Suprapubic skin (tissue), 4 donors: Measurements from ENCODE around the gene TBC1D22A. TPM values are rescaled to one million over a fixed set of nuclear protein-coding genes. Genes with fewer than 3 reads are reported as not detected.
"Not testable (repeated sequence)": the region's sequence is repeated elsewhere in the genome, so short reads cannot be mapped to it uniquely, and the experiment has no call there.

Experiments
- DNase-seq, 2 donors: peaks; one replicate each; pipeline ENCODE4 v3.0.0-alpha.2; 2019; ENCODE audit warnings: low spot score in 2 of 2
- H3K27ac ChIP-seq: fragments of 200-600 bp; sonication (generic); one replicate; pipeline ENCODE4 v1.5.1; 2019
- H3K27me3 ChIP-seq: fragments of 200-600 bp; sonication (generic); one replicate; pipeline ENCODE4 v1.5.1; 2019
- H3K36me3 ChIP-seq: fragments of 200-600 bp; sonication (generic); one replicate; pipeline ENCODE4 v1.5.1; 2019
- H3K4me1 ChIP-seq: fragments of 200-600 bp; sonication (generic); one replicate; pipeline ENCODE4 v1.5.1; 2019
- H3K4me3 ChIP-seq: fragments of 200-600 bp; sonication (generic); one replicate; pipeline ENCODE4 v1.5.1; 2019; ENCODE audit warnings: mild to moderate bottlenecking
- H3K9me3 ChIP-seq: fragments of 200-600 bp; sonication (generic); one replicate; pipeline ENCODE4 v1.5.1; 2019
- EP300 ChIP-seq: sonication (generic); formaldehyde crosslinking; IDR thresholded peaks from one replicate; pipeline ENCODE4 v1.6.1; 2017; ENCODE audit warnings: antibody characterized with exemption
- POLR2A ChIP-seq, 2 donors: fragments of 450-650 bp; IDR thresholded peaks; one replicate each; pipeline ENCODE4 v1.6.1; 2017; ENCODE audit warnings: antibody characterized with exemption in 2 of 2, mild to moderate bottlenecking in 2 of 2, moderate library complexity in 2 of 2
- POLR2AphosphoS5 ChIP-seq, 3 donors: sonication (generic); formaldehyde crosslinking; IDR thresholded peaks; one replicate each; pipeline ENCODE4 v1.6.1; 2017; ENCODE audit warnings: antibody characterized with exemption in 3 of 3
- WGBS: methylation state at CpG from one replicate; pipeline ENCODE4 v1.1.5; 2018; 5-methylcytosine and 5-hydroxymethylcytosine counted together
- total RNA-seq, 4 donors: library from RNA; depleted of rRNA; stranded (reverse); fragments of >200 nt; gene quantifications; one replicate each; pipeline ENCODE4 v1.1.0, GENCODE V29; 2016
- TF ChIP-seq, protein P1 (sequence below), 2 donors: fragments of 200-600 bp in 1 of 2; fragments of 450-650 bp in 1 of 2; sonication (generic) in 1 of 2; IDR thresholded peaks; one replicate each; pipeline ENCODE4 v1.5.1; 2016 to 2019; ENCODE audit warnings: antibody characterized with exemption in 2 of 2, mild to moderate bottlenecking in 1 of 2, moderate library complexity in 1 of 2

Gene TBC1D22A
- total RNA-seq, 4 donors from 2014 or later, result 24.8 to 43.2 (median 35.4) TPM

DNA sequence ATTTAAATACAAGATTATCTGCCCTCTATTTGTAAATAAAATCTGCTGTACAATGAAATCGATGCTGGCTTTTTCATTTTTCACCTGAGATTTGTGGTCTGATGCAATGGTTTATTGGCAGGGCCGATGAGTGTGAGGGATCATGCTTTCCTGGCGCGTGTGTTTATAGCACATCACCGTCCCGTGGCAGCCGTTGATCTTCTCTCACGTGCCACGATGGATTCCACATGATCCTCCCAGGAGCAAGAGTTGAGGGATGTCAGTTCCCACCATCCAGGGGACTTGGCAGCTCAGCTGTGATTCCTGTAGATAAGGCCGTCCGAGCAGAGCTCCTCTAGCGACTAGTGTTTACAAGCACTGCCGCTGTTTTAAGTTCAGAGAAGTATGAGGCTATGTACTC is 213.7 kb downstream of the TBC1D22A start:
- no peak for TF ChIP-seq POLR2A (IDR thresholded peaks at IDR 0.05)
- TF ChIP-seq, protein P1, sequence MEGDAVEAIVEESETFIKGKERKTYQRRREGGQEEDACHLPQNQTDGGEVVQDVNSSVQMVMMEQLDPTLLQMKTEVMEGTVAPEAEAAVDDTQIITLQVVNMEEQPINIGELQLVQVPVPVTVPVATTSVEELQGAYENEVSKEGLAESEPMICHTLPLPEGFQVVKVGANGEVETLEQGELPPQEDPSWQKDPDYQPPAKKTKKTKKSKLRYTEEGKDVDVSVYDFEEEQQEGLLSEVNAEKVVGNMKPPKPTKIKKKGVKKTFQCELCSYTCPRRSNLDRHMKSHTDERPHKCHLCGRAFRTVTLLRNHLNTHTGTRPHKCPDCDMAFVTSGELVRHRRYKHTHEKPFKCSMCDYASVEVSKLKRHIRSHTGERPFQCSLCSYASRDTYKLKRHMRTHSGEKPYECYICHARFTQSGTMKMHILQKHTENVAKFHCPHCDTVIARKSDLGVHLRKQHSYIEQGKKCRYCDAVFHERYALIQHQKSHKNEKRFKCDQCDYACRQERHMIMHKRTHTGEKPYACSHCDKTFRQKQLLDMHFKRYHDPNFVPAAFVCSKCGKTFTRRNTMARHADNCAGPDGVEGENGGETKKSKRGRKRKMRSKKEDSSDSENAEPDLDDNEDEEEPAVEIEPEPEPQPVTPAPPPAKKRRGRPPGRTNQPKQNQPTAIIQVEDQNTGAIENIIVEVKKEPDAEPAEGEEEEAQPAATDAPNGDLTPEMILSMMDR (IDR thresholded peaks at IDR 0.05), result no peak
- no peak for TF ChIP-seq POLR2AphosphoS5 (IDR thresholded peaks at IDR 0.05)
- TF ChIP-seq EP300, result no peak
- Histone ChIP-seq H3K4me3 (no peak overlapping the region), H3K4me1 (peaks cover 6% of the 10 kb centered on the region), H3K36me3 (peaks cover 38% of the 10 kb centered on the region), H3K27me3 (no peaks in the 10 kb centered on the region), H3K9me3 (no peaks in the 10 kb centered on the region), H3K27ac (no peak overlapping the region)
- 94% methylated on average over 13 of the region's 13 CpGs for WGBS
- no peak for DNase-seq

DNA sequence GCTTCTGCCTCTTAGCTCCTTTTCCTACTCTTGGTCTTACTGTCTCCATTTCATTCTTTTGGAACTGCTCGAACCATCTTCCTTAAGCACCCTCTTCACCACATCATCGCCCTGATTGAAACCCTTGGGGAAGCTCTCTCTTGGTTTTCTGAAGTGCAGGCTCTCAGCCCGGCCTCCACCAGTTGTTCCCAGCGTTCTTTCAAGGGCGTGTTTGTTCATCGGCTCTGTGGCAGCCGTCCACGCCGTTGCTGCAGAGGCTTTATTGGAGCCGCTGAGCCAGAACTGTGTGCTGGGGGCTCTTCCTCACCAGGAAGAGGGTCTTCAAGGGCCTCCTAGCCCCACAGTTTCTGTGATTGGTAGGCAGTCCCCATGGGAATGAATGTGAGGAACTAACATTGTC is 214.1 kb downstream of the TBC1D22A start:
- TF ChIP-seq EP300, result no peak
- Histone ChIP-seq H3K27ac (no peak overlapping the region), H3K36me3 (peaks cover 38% of the 10 kb centered on the region), H3K4me1 (peaks cover 3% of the 10 kb centered on the region), H3K27me3 (no peaks in the 10 kb centered on the region), H3K9me3 (no peaks in the 10 kb centered on the region), H3K4me3 (no peak overlapping the region)
- DNase-seq, result no peak
- 98% methylated on average over 10 of the region's 10 CpGs for WGBS

DNA sequence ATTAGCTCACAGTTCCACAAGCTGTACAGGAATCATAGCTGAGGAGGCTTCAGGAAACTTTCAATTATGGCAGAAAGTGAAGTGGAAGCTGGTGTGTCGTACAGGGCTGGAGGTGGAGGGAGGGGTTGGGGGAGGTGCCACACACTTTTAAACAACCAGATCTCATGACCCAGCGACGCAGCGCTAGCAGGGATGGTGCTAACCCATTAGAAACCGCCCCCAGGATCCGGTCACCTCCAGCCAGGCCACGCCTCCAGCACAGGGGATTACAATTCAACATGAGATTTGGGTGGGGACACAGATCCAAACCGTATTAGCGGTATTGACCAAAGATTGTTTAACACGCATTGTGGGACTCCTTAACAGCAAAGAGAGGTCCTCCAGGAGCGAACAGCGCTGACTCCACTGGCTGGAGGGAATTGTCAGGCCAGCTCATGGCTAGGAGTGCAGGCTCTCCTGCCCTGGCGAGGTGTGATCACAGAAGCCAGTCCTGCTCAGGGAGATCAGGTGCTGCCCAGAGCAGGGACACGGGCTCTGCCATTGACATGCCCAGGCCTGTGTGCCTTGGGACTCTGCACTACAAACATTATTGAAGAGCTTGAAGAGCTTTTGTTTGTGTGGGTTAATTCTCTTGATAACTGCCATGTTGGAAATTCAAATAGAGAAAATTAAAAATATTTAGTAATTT is 215.3 kb downstream of the TBC1D22A start:
- no peak for DNase-seq
- Histone ChIP-seq H3K27me3 (no peaks in the 10 kb centered on the region), H3K4me3 (no peak overlapping the region), H3K4me1 (no peaks in the 10 kb centered on the region), H3K9me3 (no peaks in the 10 kb centered on the region), H3K36me3 (peaks cover 38% of the 10 kb centered on the region), H3K27ac (no peak overlapping the region)
- TF ChIP-seq, protein P1 (IDR thresholded peaks at IDR 0.05), result no peak
- no peak for TF ChIP-seq POLR2AphosphoS5 (IDR thresholded peaks at IDR 0.05)
- no peak for TF ChIP-seq POLR2A (IDR thresholded peaks at IDR 0.05)
- no peak for TF ChIP-seq EP300
- WGBS, result 95% methylated on average over 14 of the region's 14 CpGs

DNA sequence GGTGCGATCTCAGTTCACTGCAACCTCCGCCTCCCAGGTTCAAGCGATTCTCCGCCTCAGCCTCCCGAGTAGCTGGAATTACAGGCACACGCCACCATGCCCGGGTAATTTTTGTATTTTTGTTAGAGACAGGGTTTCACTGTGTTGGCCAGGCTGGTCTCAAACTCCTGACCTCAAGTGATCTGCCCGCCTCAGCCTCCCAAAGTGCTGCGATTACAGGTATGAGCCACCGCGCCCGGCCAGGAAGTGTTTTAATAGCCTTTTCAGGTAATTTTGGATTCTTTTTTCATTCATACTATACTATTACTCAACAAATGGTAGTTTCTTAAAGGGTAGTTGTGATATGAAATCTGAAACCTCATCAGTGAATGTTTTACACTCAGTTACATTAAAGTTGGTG is 216.2 kb downstream of the TBC1D22A start:
- not testable (repeated sequence) for H3K9me3 ChIP-seq, H3K4me3 ChIP-seq, H3K27me3 ChIP-seq, DNase-seq, H3K27ac ChIP-seq, H3K4me1 ChIP-seq
- H3K36me3 ChIP-seq, result peaks cover 38% of the 10 kb centered on the region
- WGBS, result 98% methylated on average over 12 of the region's 12 CpGs

DNA sequence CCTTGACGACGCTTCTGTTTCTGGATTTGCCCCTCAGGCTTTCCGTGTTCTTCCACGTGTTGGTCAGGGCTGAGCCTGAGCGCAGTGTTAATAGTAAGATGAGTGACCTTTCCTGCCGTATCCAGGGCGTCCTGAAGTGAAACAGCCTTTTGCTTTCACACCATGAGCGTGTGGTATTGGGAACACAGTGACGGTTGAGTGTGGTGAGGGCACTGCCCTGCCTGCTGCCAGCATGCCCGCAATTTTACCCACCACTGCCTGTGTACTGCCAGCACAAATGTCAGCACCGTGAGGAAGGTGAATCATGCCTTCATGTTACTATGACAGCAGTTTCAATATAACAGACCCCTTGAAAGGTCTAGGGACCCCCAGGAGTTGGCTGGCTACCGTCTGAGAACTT is 217.1 kb downstream of the TBC1D22A start:
- Histone ChIP-seq H3K27me3 (no peaks in the 10 kb centered on the region), H3K4me1 (no peaks in the 10 kb centered on the region), H3K36me3 (peaks cover 33% of the 10 kb centered on the region), H3K4me3 (no peak overlapping the region), H3K27ac (no peak overlapping the region), H3K9me3 (no peaks in the 10 kb centered on the region)
- 96% methylated on average over 12 of the region's 12 CpGs for WGBS
- TF ChIP-seq POLR2AphosphoS5 (IDR thresholded peaks at IDR 0.05) (no peak), EP300 (no peak), POLR2A (IDR thresholded peaks at IDR 0.05) (no peak)
- TF ChIP-seq, protein P1 (IDR thresholded peaks at IDR 0.05), result no peak
- no peak for DNase-seq

DNA sequence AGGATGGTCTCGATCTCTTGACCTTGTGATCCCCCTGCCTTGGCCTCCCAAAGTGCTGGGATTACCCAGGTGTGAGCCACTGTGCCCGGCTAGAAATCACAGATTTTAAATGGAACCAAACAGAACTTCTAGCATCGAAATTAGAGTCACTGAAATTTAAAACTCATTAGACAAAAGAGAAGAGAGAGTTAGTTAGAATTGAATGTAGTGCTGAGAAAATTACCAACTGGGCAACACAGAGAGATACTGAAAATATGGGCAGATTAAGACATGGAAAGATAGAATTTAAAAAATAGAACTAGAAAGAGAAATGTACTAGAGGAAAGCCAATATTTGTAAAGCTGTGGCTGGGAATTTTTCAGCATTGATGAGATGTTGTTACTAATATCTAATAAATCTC is 217.9 kb downstream of the TBC1D22A start:
- H3K9me3 ChIP-seq, result no peaks in the 10 kb centered on the region
- DNase-seq, result no peak
- peaks cover 7% of the 10 kb centered on the region for H3K4me1 ChIP-seq
- H3K36me3 ChIP-seq, result peaks cover 24% of the 10 kb centered on the region
- H3K27me3 ChIP-seq, result no peaks in the 10 kb centered on the region
- no peak overlapping the region for H3K27ac ChIP-seq
- WGBS, result 97% methylated on average over 3 of the region's 3 CpGs
- TF ChIP-seq EP300, result no peak
- TF ChIP-seq POLR2AphosphoS5 (IDR thresholded peaks at IDR 0.05), result no peak
- TF ChIP-seq, protein P1 (IDR thresholded peaks at IDR 0.05), result no peak
- no peak overlapping the region for H3K4me3 ChIP-seq
